Measurements from ENCODE around the gene RHOG.
A peak's percentile ranks its signal among the peaks of the same experiment; 100 is the strongest.

Gene RHOG

GRCh38 chr11:3841426-3842350 lies 929 bp upstream of the RHOG start:
- Mint-ChIP-seq H3K9me3 (no peaks in the 10 kb centered on the region), H3K36me3 (ENCODE audit: low read depth) (no peaks in the 10 kb centered on the region), H3K27me3 (ENCODE audit: low read depth) (no peaks in the 10 kb centered on the region), H3K4me3 (peak overlapping the region; percentile 86 to 89 (median 87)), H3K4me1 (peaks cover 24% of the 10 kb centered on the region), H3K27ac (peak overlapping the region; percentile 51 to 95 (median 84))
- peak; percentile 77 to 91 (median 80) for TF ChIP-seq CTCF (IDR thresholded peaks at IDR 0.05; ENCODE audit: unreplicated experiment in 3 of 3)

GRCh38 chr11:3840004-3840869 lies 522 bp downstream of the RHOG start:
- H3K9me3 Mint-ChIP-seq: no peaks in the 10 kb centered on the region
- H3K4me3 Mint-ChIP-seq: peak overlapping the region; percentile 82 to 93 (median 87)
- no peaks in the 10 kb centered on the region for H3K27me3 Mint-ChIP-seq (ENCODE audit: low read depth)
- peaks cover 30% of the 10 kb centered on the region for H3K4me1 Mint-ChIP-seq
- H3K36me3 Mint-ChIP-seq (ENCODE audit: low read depth): peaks cover 1% of the 10 kb centered on the region
- TF ChIP-seq CTCF (IDR thresholded peaks at IDR 0.05; ENCODE audit: unreplicated experiment in 3 of 3): no peak
- peak overlapping the region; percentile 65 to 85 (median 80) for H3K27ac Mint-ChIP-seq

GRCh38 chr11:3838504-3838903 lies 2.3 kb downstream of the RHOG start:
- Mint-ChIP-seq H3K27me3 (ENCODE audit: low read depth) (no peaks in the 10 kb centered on the region), H3K36me3 (ENCODE audit: low read depth) (peaks cover 5% of the 10 kb centered on the region), H3K4me3 (peak overlapping the region; percentile 37 to 75 (median 69)), H3K4me1 (peaks cover 35% of the 10 kb centered on the region), H3K27ac (no peak overlapping the region), H3K9me3 (no peaks in the 10 kb centered on the region)
- no peak for TF ChIP-seq CTCF (IDR thresholded peaks at IDR 0.05; ENCODE audit: unreplicated experiment in 3 of 3)

- no peaks in the 10 kb centered on the region for H3K9me3 Mint-ChIP-seq
Measured at GRCh38 chr11:3837793-3838192, 3.0 kb downstream of the RHOG start.

GRCh38 chr11:3836903-3837302 lies 3.9 kb downstream of the RHOG start:
- TF ChIP-seq CTCF (IDR thresholded peaks at IDR 0.05; ENCODE audit: unreplicated experiment in 3 of 3): no peak
- Mint-ChIP-seq H3K4me1 (peaks cover 35% of the 10 kb centered on the region), H3K9me3 (no peaks in the 10 kb centered on the region), H3K27ac (no peak overlapping the region), H3K4me3 (no peak overlapping the region), H3K36me3 (ENCODE audit: low read depth) (peaks cover 5% of the 10 kb centered on the region), H3K27me3 (ENCODE audit: low read depth) (no peaks in the 10 kb centered on the region)

More at GRCh38 chr11:3837793-3838192, 3.0 kb downstream of the RHOG start:
- peaks cover 5% of the 10 kb centered on the region for H3K36me3 Mint-ChIP-seq (ENCODE audit: low read depth)
- H3K4me3 Mint-ChIP-seq: peak overlapping the region in 1 of 3 experiments; percentile 3
- no peak for TF ChIP-seq CTCF (IDR thresholded peaks at IDR 0.05; ENCODE audit: unreplicated experiment in 3 of 3)
- no peak overlapping the region for H3K27ac Mint-ChIP-seq
- peaks cover 35% of the 10 kb centered on the region for H3K4me1 Mint-ChIP-seq
- no peaks in the 10 kb centered on the region for H3K27me3 Mint-ChIP-seq (ENCODE audit: low read depth)

All from nephron (organoid).